ENCODE results near the gene AXDND1.
"Not testable (repeated sequence)": the region's sequence is repeated elsewhere in the genome, so short reads cannot be mapped to it uniquely, and the experiment has no call there.

Gene AXDND1

GRCh38 chr1:179424610-179425009 lies 58.8 kb downstream of the AXDND1 start:
- H3K4me3 ChIP-seq (ENCODE audit: low read length) = no peak overlapping the region
- no peak for DNase-seq (ENCODE audit: low read depth, low spot score)
- no peaks in the 10 kb centered on the region for H3K36me3 ChIP-seq (ENCODE audit: control insufficient read depth, insufficient read depth, low read length)
- no peak overlapping the region for H3K27ac ChIP-seq (ENCODE audit: low read length)
- no peaks in the 10 kb centered on the region for H3K4me1 ChIP-seq (ENCODE audit: control insufficient read depth, insufficient read depth, low read length)
- H3K9me3 ChIP-seq (ENCODE audit: control insufficient read depth, insufficient read depth, low read length) = no peaks in the 10 kb centered on the region
- no peaks in the 10 kb centered on the region for H3K27me3 ChIP-seq (ENCODE audit: control insufficient read depth, insufficient read depth, low read length)
- no CpG with 5 or more reads among the region's 2 CpGs for WGBS (ENCODE audit: insufficient coverage, insufficient read length)

GRCh38 chr1:179425186-179425585 lies 59.4 kb downstream of the AXDND1 start:
- H3K27ac ChIP-seq (ENCODE audit: low read length) = no peak overlapping the region
- H3K36me3 ChIP-seq (ENCODE audit: control insufficient read depth, insufficient read depth, low read length) = no peaks in the 10 kb centered on the region
- no peak for DNase-seq (ENCODE audit: low read depth, low spot score)
- H3K4me3 ChIP-seq (ENCODE audit: low read length) = no peak overlapping the region
- H3K27me3 ChIP-seq (ENCODE audit: control insufficient read depth, insufficient read depth, low read length) = no peaks in the 10 kb centered on the region
- H3K4me1 ChIP-seq (ENCODE audit: control insufficient read depth, insufficient read depth, low read length) = no peaks in the 10 kb centered on the region
- H3K9me3 ChIP-seq (ENCODE audit: control insufficient read depth, insufficient read depth, low read length) = no peaks in the 10 kb centered on the region

DNA sequence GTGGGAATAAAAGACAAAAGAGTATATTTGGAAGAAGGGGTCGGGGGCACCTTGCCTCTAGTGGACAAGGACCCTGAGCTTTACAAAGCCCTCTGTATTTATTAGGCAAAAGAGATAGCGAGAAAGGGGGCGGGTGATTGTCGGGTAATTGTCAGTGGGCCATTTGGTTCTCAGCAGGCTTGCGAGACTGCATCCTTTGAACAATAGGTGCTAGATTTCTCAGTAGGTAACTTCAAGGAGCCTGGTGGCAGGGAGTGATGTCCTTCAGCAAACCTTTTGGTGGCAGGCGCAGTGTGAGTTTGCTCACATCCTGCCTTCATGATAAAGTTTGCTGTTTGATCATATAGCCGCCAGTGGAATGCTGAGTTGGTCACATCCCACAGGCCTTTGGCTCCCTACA lies 71.4 kb downstream of the AXDND1 start:
- Histone ChIP-seq H3K36me3 (ENCODE audit: control insufficient read depth, insufficient read depth, low read length) (no peaks in the 10 kb centered on the region), H3K4me1 (ENCODE audit: control insufficient read depth, insufficient read depth, low read length) (no peaks in the 10 kb centered on the region), H3K27me3 (ENCODE audit: control insufficient read depth, insufficient read depth, low read length) (no peaks in the 10 kb centered on the region), H3K9me3 (ENCODE audit: control insufficient read depth, insufficient read depth, low read length) (no peaks in the 10 kb centered on the region), H3K27ac (ENCODE audit: low read length) (no peak overlapping the region), H3K4me3 (ENCODE audit: low read length) (no peak overlapping the region)
- WGBS (ENCODE audit: insufficient coverage, insufficient read length) = no CpG with 5 or more reads among the region's 7 CpGs
- DNase-seq (ENCODE audit: low read depth, low spot score) = no peak

DNA sequence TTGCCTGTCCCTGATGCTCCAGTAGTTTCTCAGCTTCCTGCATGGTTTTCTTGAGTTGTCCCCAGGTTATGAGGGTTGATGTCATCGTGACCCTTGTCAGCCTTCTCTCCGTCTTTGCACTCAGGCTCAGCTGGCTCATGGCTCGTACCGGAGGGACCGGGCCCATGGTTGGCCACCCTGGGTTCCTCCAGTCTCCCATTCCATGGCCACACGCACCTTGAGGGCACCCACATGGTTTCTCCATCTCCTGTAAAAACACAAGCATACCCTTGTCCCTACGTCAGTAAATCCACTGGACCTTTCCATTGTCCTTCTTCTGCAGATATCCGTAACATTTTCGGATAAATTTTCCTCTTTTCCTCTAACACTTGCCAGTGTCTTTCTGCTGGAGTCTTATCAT lies 73.9 kb downstream of the AXDND1 start:
- H3K4me3 ChIP-seq (ENCODE audit: low read length); H3K9me3 ChIP-seq (ENCODE audit: control insufficient read depth, insufficient read depth, low read length); H3K4me1 ChIP-seq (ENCODE audit: control insufficient read depth, insufficient read depth, low read length); H3K36me3 ChIP-seq (ENCODE audit: control insufficient read depth, insufficient read depth, low read length); H3K27ac ChIP-seq (ENCODE audit: low read length); DNase-seq (ENCODE audit: low read depth, low spot score); H3K27me3 ChIP-seq (ENCODE audit: control insufficient read depth, insufficient read depth, low read length): not testable (repeated sequence)
- WGBS (ENCODE audit: insufficient coverage, insufficient read length) = no CpG with 5 or more reads among the region's 9 CpGs

DNA sequence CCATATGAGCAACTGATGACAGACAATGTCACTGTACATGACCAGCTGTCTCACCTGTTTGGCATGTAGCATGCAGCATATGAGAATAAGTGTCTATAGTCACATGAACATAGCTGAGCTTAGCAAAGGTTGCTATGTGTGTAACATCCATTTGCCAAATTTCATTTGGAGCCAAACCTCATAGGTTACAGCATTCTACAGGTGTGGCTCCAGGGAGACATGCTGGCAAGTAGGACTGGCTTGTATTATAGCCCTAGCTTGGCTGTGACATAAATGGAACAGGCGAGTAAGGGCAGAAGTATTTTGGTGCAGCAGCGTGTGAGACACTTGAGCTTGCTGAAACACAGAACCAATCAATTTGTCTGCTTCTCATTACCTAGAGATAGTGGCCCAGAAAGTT lies 74.5 kb downstream of the AXDND1 start:
- WGBS (ENCODE audit: insufficient coverage, insufficient read length) = no CpG with 5 or more reads among the region's 2 CpGs
- DNase-seq (ENCODE audit: low read depth, low spot score); H3K4me1 ChIP-seq (ENCODE audit: control insufficient read depth, insufficient read depth, low read length); H3K27me3 ChIP-seq (ENCODE audit: control insufficient read depth, insufficient read depth, low read length); H3K9me3 ChIP-seq (ENCODE audit: control insufficient read depth, insufficient read depth, low read length); H3K36me3 ChIP-seq (ENCODE audit: control insufficient read depth, insufficient read depth, low read length); H3K27ac ChIP-seq (ENCODE audit: low read length); H3K4me3 ChIP-seq (ENCODE audit: low read length): not testable (repeated sequence)

DNA sequence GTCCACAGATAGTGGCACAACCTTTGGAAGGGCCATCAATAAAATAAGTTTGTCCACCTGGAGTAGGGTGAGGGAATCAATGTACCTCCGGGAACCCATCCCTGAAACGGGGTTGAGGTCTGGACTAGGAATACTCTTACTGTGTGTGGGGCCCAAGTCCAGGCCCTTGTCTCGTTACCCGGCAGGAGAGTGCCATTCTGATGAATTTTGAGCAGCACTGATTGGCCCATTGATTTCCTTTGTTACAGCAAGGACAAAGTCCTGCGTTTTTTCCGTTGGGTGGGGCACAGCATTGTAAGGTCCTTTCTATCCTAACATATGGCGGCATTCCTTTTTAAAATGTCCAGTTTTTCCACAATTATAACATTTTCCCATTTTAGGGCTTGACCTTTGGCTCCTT lies 75.2 kb downstream of the AXDND1 start:
- no CpG with 5 or more reads among the region's 7 CpGs for WGBS (ENCODE audit: insufficient coverage, insufficient read length)

DNA sequence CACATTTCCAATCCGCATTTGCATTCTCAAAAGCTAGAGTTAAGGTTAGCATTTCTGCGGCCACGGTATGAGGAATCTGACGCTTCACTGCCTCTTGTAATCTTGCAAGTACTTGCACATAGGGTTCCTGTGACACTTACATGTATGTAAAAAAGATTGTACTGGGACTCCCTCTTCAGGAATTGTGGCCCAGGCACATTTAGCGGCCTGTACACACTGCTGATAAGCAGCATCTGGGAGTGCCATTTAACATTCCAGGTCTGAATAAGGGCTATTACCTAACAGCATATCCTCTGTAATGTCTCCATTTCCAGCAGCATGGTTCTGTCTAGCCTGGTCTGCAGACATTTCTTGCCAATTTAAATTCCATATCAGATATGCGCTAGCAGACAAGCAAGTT lies 75.7 kb downstream of the AXDND1 start:
- Histone ChIP-seq H3K36me3 (ENCODE audit: control insufficient read depth, insufficient read depth, low read length) (no peaks in the 10 kb centered on the region), H3K27me3 (ENCODE audit: control insufficient read depth, insufficient read depth, low read length) (no peaks in the 10 kb centered on the region), H3K4me1 (ENCODE audit: control insufficient read depth, insufficient read depth, low read length) (no peaks in the 10 kb centered on the region), H3K9me3 (ENCODE audit: control insufficient read depth, insufficient read depth, low read length) (no peaks in the 10 kb centered on the region), H3K27ac (ENCODE audit: low read length) (no peak overlapping the region), H3K4me3 (ENCODE audit: low read length) (no peak overlapping the region)
- no CpG with 5 or more reads among the region's 6 CpGs for WGBS (ENCODE audit: insufficient coverage, insufficient read length)
- no peak for DNase-seq (ENCODE audit: low read depth, low spot score)

More for the DNA sequence above, 75.2 kb downstream of the AXDND1 start:
- Histone ChIP-seq H3K4me3 (ENCODE audit: low read length) (no peak overlapping the region), H3K27ac (ENCODE audit: low read length) (no peak overlapping the region), H3K9me3 (ENCODE audit: control insufficient read depth, insufficient read depth, low read length) (no peaks in the 10 kb centered on the region), H3K27me3 (ENCODE audit: control insufficient read depth, insufficient read depth, low read length) (no peaks in the 10 kb centered on the region), H3K4me1 (ENCODE audit: control insufficient read depth, insufficient read depth, low read length) (no peaks in the 10 kb centered on the region), H3K36me3 (ENCODE audit: control insufficient read depth, insufficient read depth, low read length) (no peaks in the 10 kb centered on the region)
- no peak for DNase-seq (ENCODE audit: low read depth, low spot score)

DNA sequence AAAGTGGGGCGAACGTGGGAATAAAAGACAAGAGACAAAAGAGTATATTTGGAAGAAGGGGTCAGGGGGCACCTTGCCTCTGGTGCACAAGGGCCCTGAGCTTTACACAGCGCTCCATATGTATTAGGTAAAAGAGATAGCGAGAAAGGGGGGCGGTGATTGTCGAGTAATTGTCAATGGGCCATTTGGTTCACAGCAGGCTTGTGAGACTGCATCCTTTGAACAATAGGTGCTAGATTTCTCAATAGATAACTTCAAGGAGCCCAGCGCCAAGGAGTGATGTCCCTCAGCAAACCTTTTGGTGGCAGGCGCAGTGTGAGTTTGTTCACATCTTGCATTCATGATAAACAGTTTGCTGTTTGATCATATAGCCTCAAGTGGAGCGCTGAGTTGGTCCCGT lies 77.1 kb downstream of the AXDND1 start:
- not testable (repeated sequence) for H3K9me3 ChIP-seq (ENCODE audit: control insufficient read depth, insufficient read depth, low read length); DNase-seq (ENCODE audit: low read depth, low spot score); H3K27ac ChIP-seq (ENCODE audit: low read length); H3K4me1 ChIP-seq (ENCODE audit: control insufficient read depth, insufficient read depth, low read length); H3K36me3 ChIP-seq (ENCODE audit: control insufficient read depth, insufficient read depth, low read length); H3K4me3 ChIP-seq (ENCODE audit: low read length); H3K27me3 ChIP-seq (ENCODE audit: control insufficient read depth, insufficient read depth, low read length)
- no CpG with 5 or more reads among the region's 10 CpGs for WGBS (ENCODE audit: insufficient coverage, insufficient read length)

- Histone ChIP-seq H3K9me3 (ENCODE audit: control insufficient read depth, insufficient read depth, low read length) (no peaks in the 10 kb centered on the region), H3K27me3 (ENCODE audit: control insufficient read depth, insufficient read depth, low read length) (no peaks in the 10 kb centered on the region), H3K27ac (ENCODE audit: low read length) (no peak overlapping the region), H3K4me3 (ENCODE audit: low read length) (no peak overlapping the region), H3K4me1 (ENCODE audit: control insufficient read depth, insufficient read depth, low read length) (no peaks in the 10 kb centered on the region), H3K36me3 (ENCODE audit: control insufficient read depth, insufficient read depth, low read length) (no peaks in the 10 kb centered on the region)
- DNase-seq (ENCODE audit: low read depth, low spot score) = no peak
Measured at GRCh38 chr1:179445593-179445992, 79.8 kb downstream of the AXDND1 start.

- peak; percentile 45 for DNase-seq (ENCODE audit: low read depth, low spot score)
Measured at GRCh38 chr1:179447489-179447888, 81.7 kb downstream of the AXDND1 start.

DNA sequence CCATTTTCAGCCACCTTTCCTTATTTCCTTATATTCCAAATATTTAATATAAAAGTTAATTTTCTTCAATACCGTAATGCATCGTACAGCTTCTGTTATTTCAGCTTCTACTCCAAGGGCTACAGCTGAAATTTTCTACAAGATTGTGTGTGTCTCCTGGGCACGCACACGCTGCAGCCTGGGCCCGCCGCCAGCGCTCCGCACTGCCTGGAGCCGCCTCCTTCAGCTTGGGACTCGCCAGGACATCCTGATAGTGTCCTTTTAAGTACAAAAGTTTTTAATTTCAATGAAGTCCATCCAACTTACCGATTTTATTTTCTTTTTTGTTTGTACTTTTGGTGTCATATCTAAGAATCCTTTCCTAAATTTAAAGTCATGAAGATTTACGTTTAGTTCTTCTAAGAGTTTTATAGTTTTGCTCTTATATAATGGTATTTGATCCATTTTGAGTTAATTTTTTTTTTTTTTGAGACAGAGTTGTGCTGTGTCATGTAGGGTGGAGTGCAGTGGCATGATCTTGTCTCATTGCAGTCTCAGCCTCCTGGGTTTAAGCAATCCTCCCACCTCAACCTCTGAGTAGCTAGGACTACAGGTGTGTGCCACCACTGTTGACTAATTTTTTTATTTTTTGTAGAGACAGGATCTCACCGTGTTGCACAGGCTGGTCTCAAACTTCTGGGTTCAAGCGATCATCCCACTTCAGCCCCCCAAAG lies 82.8 kb downstream of the AXDND1 start:
- Histone ChIP-seq H3K4me3 (ENCODE audit: low read length) (no peak overlapping the region), H3K27ac (ENCODE audit: low read length) (no peak overlapping the region), H3K9me3 (ENCODE audit: control insufficient read depth, insufficient read depth, low read length) (no peaks in the 10 kb centered on the region; the same call in 1 of the 2 replicates), H3K27me3 (ENCODE audit: control insufficient read depth, insufficient read depth, low read length) (no peaks in the 10 kb centered on the region), H3K36me3 (ENCODE audit: control insufficient read depth, insufficient read depth, low read length) (no peaks in the 10 kb centered on the region), H3K4me1 (ENCODE audit: control insufficient read depth, insufficient read depth, low read length) (no peaks in the 10 kb centered on the region)
- WGBS (ENCODE audit: insufficient coverage, insufficient read length) = no CpG with 5 or more reads among the region's 14 CpGs
- DNase-seq (ENCODE audit: low read depth, low spot score) = no peak

More at GRCh38 chr1:179447489-179447888, 81.7 kb downstream of the AXDND1 start:
- Histone ChIP-seq H3K27ac (ENCODE audit: low read length) (no peak overlapping the region), H3K4me1 (ENCODE audit: control insufficient read depth, insufficient read depth, low read length) (no peaks in the 10 kb centered on the region), H3K4me3 (ENCODE audit: low read length) (no peak overlapping the region), H3K27me3 (ENCODE audit: control insufficient read depth, insufficient read depth, low read length) (no peaks in the 10 kb centered on the region), H3K36me3 (ENCODE audit: control insufficient read depth, insufficient read depth, low read length) (no peaks in the 10 kb centered on the region), H3K9me3 (ENCODE audit: control insufficient read depth, insufficient read depth, low read length) (no peaks in the 10 kb centered on the region)
- no CpG with 5 or more reads among the region's 3 CpGs for WGBS (ENCODE audit: insufficient coverage, insufficient read length)
